HG03457 (cell line): ENCODE results near the gene TNPO2.
"Not testable (repeated sequence)": the region's sequence is repeated elsewhere in the genome, so short reads cannot be mapped to it uniquely, and the experiment has no call there.

Source experiments
- ATAC-seq: cut with Tn5 transposase; IDR thresholded peaks from one replicate; pipeline ENCODE4 v1.9.1; 2021; ENCODE audit warnings: moderate number of reproducible peaks; ENCODE audit not compliant: unreplicated experiment

The TNPO2 gene

DNA sequence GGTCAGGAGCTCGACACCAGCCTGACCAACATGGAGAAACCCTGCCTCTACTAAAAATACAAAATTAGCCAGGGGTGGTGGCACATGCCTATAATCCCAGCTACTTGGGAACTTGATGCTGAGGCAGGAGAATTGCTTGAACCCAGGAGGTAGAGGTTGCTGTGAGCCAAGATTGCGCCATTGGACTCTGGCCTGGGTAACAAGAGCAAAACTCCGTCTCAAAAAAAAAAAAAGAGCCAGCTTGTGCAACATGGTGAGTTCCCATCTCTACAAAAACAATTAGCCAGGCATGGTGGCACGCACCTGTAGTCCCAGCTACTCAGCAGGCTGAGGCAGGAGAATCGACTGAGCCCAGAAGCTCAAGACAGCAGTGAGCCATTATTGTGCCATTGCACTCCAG, 45.7 kb downstream of the TNPO2 start:
- not testable (repeated sequence) for ATAC-seq

DNA sequence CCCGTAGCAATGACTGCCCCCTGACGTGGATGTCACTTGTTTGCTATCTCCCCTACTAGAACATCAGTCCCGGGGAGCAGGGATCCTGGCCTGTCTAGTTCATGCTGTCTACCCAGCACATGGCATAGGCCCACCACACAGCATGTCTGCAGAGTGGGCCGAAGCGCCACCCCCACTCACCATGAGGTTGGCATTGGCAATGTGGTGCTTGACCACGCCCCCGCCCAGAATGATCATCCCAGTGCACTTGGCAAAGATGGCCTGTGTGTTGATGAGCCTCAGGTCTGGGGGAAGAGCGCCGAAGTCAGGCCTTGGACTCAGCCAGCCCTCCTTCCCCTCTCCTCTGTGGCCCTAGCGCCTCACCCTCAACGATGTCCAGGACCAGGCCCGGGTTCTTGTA, 46.8 kb downstream of the TNPO2 start:
- ATAC-seq: no peak

- no peak for ATAC-seq
These were observed 47.3 kb downstream of the TNPO2 start for GRCh38 chr19:12676384-12676792.

DNA sequence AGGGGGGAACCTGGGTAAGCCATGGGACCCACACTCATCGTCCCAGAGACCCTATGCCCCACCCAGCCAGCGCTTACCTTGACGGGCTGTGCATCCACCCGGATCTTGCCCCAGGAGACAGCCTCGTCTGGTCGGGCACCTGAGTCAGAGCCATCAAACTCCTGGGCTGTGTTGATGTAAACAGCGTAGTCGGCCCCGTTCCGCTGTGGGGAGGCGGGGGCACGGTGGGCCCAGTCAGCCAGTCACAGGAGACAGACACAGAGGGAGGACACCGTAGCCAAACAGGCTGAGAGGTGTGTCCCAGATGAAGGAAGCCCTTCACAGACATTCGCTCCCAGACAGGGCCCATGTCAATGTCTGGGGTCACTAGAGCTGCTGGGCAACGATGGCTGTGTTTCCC, 47.8 kb downstream of the TNPO2 start:
- ATAC-seq: no peak

- ATAC-seq: no peak
These were observed 48.3 kb downstream of the TNPO2 start for GRCh38 chr19:12675399-12675798.

DNA sequence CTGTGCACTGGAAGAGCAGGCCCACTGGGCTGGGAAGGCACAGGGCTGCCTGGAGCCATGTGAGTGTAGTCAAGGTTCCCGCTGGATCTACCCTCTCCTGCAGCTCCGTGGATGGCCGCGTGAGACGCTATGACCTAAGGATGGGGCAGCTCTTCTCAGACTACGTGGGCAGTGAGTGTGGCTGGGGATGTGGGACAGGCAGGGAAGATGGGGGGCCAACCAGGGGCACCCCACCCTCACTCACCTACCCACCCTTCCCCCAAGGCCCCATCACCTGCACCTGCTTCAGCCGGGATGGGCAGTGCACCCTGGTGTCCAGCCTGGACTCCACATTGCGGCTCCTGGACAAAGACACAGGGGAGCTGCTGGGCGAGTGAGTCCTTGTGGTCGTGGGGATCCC, 51.0 kb downstream of the TNPO2 start:
- no peak for ATAC-seq

GRCh38 chr19:12670159-12670928, 53.4 kb downstream of the TNPO2 start:
- no peak for ATAC-seq

DNA sequence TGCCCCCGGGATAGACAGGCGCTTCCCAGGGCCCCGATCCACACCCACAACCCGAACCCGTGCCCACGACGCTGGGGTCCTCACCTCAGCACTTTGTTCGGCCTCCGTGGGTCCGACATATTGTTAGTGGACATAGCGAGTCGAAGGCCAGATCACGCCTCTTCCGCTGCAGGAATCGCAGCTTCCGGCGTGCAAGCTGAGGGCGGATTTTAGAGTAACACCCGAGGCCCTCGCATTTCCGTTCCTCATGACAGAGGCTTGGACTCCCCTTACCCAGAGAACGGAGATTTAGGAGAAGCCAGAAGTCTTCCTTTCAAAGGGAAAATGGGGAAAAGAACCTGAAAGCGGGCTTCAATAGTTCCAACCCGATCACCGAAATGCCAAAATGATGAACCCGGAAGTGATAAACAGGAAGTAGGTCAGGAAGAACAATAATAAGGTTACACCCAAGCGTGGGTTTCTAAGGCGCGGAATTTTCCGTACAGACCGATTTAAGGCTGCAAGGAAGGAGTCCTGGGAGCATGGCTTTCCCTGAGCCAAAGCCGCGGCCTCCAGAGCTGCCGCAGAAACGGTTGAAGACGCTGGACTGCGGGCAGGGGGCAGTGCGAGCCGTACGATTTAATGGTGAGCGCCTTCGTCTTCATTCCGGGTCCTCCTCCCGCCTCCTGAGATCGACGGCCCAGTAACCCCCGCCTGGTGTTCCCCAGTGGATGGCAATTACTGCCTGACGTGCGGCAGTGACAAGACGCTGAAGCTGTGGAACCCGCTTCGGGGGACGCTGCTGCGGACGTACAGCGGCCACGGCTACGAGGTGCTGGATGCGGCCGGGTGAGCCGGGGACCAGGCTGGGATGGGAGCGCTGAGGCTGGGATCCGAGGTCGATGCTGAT, 54.2 kb downstream of the TNPO2 start:
- no peak for ATAC-seq

DNA sequence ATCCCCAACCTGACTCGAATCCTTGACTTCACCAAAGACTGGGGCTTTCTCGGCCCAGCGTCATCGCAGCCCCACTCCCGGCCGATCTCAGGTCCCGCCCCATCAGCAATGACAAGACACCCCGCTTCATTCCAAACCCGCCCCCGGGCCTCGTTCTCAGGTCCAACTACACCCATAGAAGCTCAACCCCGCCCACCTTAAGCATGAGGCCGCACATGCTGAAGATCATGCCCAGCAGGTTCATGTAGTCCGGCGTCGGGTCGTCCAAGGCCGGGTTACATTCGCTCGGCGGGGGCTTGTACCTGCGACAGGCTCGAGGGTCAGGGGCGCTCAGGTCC, 54.8 kb downstream of the TNPO2 start:
- ATAC-seq: no peak

- ATAC-seq: no peak
These were observed 55.4 kb downstream of the TNPO2 start for GRCh38 chr19:12668346-12668745.

DNA sequence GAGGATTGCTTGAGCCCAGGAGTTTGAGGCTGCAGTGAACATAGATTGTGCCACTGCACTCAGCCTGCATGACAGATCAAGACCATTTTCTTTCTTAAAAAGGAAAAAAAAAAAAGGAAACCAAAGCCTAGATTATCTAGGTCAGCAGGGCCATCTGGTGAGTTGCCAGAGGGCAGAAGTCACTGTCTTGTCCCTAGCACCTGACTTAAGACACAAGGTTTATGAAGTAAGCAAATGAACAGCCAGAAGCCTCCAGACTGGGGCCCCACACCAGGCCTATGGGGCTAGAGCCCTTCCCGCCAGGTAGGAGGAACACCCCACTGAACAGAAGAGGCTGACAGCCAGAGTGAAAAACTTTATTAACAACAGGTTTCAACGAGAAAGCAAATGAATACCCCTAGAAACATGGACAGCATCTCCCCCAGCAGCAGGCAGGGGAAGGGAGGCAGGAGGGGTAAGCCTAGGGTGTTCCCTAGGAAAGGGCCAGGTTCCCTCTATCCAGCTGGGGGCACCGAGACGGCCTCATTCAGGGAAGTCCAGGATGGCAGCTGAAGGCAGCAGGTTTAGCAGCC, 55.9 kb downstream of the TNPO2 start:
- no peak for ATAC-seq

- ATAC-seq: no peak
These were observed 57.3 kb downstream of the TNPO2 start, which contains the start of the genes MAN2B1 and WDR83 for GRCh38 chr19:12666265-12667048. MAN2B1 (minus strand) TSS chr19:12666742; CDS start chr19:12666701, 41 bp downstream. WDR83 (plus strand) TSS chr19:12666807; CDS start chr19:12669791, 2,984 bp downstream.

DNA sequence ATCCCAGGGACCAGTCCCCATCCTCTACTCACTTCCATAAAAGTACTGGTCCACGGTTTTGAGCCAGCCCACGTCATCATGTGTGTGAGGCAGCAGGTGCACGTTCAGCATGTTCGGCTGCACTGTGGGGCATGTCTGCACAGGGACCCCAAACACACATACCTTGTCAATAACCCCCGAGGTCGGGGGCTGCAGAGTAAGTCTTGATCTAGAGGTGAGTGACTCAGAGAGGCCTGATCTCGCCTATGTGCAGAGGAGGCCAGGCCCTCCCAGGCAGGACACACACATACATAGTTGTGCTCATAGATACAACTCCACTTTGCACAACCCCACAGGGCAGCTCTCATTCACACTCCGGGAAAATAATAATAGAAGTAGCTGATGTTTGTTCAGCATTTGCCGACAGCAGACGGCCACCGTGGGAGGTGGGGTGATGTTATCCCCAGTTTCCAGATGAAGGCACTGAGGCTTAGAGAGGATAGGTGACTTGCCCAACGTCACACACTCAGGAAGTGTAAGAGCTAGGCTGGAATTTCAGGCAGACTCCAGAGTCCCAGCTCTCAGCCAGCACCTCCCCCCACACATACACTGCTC, 58.0 kb downstream of the TNPO2 start:
- no peak for ATAC-seq

GRCh38 chr19:12665281-12665573, 58.5 kb downstream of the TNPO2 start:
- ATAC-seq: no peak

DNA sequence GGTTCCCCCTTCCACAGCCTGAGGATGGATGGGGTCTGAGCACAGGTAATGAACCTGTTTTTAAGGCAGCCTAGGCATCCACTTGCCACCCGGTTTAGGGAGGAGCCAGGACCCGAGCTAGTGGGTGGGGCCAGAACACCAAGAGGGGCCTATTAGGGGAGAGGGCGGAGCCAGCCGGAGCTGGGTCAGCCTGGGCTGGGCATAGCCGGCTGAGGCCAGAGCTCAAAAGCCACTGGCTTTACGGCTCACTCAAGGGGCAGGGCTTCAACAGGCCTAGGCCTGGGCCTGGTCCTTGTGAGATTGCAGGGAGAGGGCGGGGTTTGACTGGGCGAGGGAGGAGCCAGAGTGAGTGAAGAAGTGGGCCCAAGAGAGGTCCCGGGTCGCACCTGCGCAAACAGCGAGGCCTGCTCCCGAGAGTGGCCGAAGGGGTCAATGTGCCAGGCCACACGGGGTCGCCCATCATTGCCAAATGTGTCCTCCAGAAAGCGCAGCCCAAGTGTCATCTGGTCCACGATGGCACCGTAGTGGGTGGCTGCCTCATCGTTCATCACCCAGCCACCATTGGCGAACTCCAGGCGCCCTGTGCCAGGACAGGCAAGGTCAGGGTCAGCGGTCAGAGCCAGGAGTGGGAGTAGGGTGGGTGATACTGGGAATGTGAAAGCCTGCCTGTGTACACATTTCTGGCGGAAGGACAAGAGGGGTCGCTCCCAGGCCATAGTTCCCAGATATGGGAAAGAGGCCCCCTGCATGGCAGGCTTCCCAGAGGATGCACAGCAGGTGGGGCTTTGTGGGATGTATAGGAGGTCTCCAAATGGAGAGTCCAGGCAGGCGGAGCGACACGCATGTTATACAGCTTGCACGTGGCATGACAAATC, 59.1 kb downstream of the TNPO2 start:
- no peak for ATAC-seq

DNA sequence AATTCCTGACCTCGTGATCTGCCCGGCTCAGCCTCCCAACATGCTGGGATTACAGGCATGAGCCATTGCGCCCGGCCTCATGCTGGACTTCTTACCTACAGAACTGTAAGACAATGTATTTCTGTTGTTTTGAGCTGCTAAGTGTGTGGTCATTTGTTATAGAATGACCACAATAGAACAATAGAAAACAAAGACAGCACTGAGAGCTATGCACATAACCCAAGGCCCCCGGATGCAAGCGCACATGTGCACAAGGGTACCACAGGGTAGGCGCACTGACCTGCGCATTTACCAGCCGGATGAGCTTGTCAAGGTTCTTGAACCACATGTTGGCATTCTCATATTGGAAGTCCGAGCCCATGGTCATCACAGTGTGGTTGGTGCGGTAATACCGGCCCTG, 62.8 kb downstream of the TNPO2 start:
- no peak for ATAC-seq

GRCh38 chr19:12657966-12658365, 65.8 kb downstream of the TNPO2 start:
- no peak for ATAC-seq

- no peak for ATAC-seq
These were observed 66.7 kb downstream of the TNPO2 start for GRCh38 chr19:12656899-12657571.

DNA sequence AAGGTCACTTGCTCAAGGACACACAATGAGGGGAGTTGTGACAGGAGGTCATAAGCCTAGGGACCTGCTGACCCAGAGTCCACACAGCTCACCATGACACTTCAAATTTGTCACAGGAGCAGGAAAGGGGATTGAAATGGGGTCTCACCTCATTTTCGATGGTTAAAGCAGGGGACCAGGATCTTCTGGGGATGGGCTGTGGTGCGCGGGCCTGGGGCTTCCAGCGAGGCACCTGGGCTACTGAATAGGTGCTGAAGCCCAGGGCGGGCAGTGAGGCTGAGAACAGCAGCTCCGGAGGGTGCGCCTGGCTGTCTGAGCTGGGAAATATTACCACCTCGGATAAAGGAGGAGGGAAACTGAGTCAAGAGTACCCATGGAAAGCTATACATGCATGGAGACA, 68.2 kb downstream of the TNPO2 start:
- ATAC-seq: no peak
